ENCODE measurements around the gene SREBF1. TPM values are rescaled to one million over a fixed set of nuclear protein-coding genes. Genes with fewer than 3 reads are reported as not detected.

The SREBF1 gene
- total and polyA plus RNA-seq, 2 experiments from 2014 or later = 39.6 to 85.3 TPM

GRCh38 chr17:17792037-17792550 lies 44.7 kb downstream of the SREBF1 start:
- no peak overlapping the region; the same call in 1 of the 2 replicates for H3K27ac Mint-ChIP-seq
- Histone ChIP-seq H4K20me1 (replicated peaks; ENCODE audit: insufficient read depth) (no peaks in the 10 kb centered on the region), H3K4me1 (ENCODE audit: insufficient read depth) (peaks cover 18% of the 10 kb centered on the region; the same call in 1 of the 2 replicates)

More at GRCh38 chr17:17792037-17792550, 44.7 kb downstream of the SREBF1 start:
- peaks cover 35% of the 10 kb centered on the region for H3K27me3 Mint-ChIP-seq (ENCODE audit: insufficient read depth, low read depth, poor library complexity)
- Histone ChIP-seq H3K4me2 (peak overlapping the region; percentile 51; the same call in 1 of the 2 replicates), H3K4me3 (no peak overlapping the region; the same call in 1 of the 2 replicates), H3K27ac (ENCODE audit: low read depth) (no peak overlapping the region), H3F3A (replicated peaks; ENCODE audit: low read depth) (no peaks in the 10 kb centered on the region), H3K9me2 (ENCODE audit: insufficient read depth) (no peaks in the 10 kb centered on the region), H3K79me2 (replicated peaks; ENCODE audit: insufficient read depth) (no peaks in the 10 kb centered on the region), H3K27me3 (ENCODE audit: insufficient read depth) (peaks cover 23% of the 10 kb centered on the region; the same call in 1 of the 2 replicates), H2AFZ (no peak overlapping the region), H3K36me3 (ENCODE audit: insufficient read depth) (no peaks in the 10 kb centered on the region)
- no peaks in the 10 kb centered on the region for H3K36me3 Mint-ChIP-seq (ENCODE audit: low read depth)
- TF ChIP-seq REST (IDR thresholded peaks at IDR 0.05; ENCODE audit: unreplicated experiment) (no peak), ETS1 (IDR thresholded peaks at IDR 0.05) (no peak), STAT1 (IDR thresholded peaks at IDR 0.05; ENCODE audit: unreplicated experiment) (no peak), NANOG (IDR thresholded peaks at IDR 0.05; ENCODE audit: borderline replicate concordance) (no peak), POLR2AphosphoS5 (IDR thresholded peaks at IDR 0.05; ENCODE audit: low read depth) (no peak), EZH2phosphoT487 (IDR thresholded peaks at IDR 0.05; ENCODE audit: unreplicated experiment) (no peak)
- H3K4me3 Mint-ChIP-seq = peak overlapping the region; percentile 57
- H3K4me1 Mint-ChIP-seq = peaks cover 48% of the 10 kb centered on the region
- ATAC-seq (peak; percentile 5; the same call in 2 of the 3 replicates), DNase-seq (ENCODE audit: low spot score) (no peak)
- H3K9me3 Mint-ChIP-seq = no peaks in the 10 kb centered on the region; the same call in 2 of the 3 replicates
